ENCODE results near the gene COL13A1. TPM values are rescaled to one million over a fixed set of nuclear protein-coding genes. Genes with fewer than 3 reads are reported as not detected.

Gene COL13A1
- total and polyA plus RNA-seq, 2 experiments from 2014 or later: 5.2 to 8.6 TPM

DNA sequence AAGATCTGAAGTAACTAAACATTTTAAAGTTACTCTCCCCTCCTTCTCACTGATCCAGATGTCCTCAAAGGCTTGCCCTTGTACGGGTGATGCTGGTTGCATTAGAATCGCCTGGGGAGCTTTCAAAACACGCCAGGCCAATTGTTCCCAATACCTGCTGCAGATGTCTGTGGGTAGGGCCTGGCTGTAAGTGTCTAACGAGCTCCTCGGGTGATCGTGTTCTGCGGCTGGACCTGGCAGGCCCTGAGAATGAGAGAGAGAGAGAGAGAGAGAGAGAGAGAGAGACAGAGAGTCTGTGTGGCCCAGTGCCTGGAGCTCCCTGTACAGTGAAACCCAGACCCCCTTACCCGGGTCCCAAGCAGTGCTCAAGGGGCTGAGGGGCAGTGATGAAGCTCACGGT lies 8.4 kb downstream of the COL13A1 start (continued):
- TF ChIP-seq, protein P1, sequence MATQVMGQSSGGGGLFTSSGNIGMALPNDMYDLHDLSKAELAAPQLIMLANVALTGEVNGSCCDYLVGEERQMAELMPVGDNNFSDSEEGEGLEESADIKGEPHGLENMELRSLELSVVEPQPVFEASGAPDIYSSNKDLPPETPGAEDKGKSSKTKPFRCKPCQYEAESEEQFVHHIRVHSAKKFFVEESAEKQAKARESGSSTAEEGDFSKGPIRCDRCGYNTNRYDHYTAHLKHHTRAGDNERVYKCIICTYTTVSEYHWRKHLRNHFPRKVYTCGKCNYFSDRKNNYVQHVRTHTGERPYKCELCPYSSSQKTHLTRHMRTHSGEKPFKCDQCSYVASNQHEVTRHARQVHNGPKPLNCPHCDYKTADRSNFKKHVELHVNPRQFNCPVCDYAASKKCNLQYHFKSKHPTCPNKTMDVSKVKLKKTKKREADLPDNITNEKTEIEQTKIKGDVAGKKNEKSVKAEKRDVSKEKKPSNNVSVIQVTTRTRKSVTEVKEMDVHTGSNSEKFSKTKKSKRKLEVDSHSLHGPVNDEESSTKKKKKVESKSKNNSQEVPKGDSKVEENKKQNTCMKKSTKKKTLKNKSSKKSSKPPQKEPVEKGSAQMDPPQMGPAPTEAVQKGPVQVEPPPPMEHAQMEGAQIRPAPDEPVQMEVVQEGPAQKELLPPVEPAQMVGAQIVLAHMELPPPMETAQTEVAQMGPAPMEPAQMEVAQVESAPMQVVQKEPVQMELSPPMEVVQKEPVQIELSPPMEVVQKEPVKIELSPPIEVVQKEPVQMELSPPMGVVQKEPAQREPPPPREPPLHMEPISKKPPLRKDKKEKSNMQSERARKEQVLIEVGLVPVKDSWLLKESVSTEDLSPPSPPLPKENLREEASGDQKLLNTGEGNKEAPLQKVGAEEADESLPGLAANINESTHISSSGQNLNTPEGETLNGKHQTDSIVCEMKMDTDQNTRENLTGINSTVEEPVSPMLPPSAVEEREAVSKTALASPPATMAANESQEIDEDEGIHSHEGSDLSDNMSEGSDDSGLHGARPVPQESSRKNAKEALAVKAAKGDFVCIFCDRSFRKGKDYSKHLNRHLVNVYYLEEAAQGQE (IDR thresholded peaks at IDR 0.05; ENCODE audit: unreplicated experiment): no peak
- TF ChIP-seq JUNB (IDR thresholded peaks at IDR 0.05; ENCODE audit: unreplicated experiment): no peak
- no peak for TF ChIP-seq ZNF114 (CRISPR knock-in tag; IDR thresholded peaks at IDR 0.05)
- TF ChIP-seq EZH2 (IDR thresholded peaks at IDR 0.05; ENCODE audit: low read depth, unreplicated experiment): no peak
- TF ChIP-seq, protein P2, sequence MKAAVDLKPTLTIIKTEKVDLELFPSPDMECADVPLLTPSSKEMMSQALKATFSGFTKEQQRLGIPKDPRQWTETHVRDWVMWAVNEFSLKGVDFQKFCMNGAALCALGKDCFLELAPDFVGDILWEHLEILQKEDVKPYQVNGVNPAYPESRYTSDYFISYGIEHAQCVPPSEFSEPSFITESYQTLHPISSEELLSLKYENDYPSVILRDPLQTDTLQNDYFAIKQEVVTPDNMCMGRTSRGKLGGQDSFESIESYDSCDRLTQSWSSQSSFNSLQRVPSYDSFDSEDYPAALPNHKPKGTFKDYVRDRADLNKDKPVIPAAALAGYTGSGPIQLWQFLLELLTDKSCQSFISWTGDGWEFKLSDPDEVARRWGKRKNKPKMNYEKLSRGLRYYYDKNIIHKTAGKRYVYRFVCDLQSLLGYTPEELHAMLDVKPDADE (IDR thresholded peaks at IDR 0.05): no peak
- no peak for TF ChIP-seq EZH2phosphoT487 (IDR thresholded peaks at IDR 0.05; ENCODE audit: unreplicated experiment)
- TF ChIP-seq NANOG (IDR thresholded peaks at IDR 0.05; ENCODE audit: borderline replicate concordance): no peak
- TF ChIP-seq, protein P3, sequence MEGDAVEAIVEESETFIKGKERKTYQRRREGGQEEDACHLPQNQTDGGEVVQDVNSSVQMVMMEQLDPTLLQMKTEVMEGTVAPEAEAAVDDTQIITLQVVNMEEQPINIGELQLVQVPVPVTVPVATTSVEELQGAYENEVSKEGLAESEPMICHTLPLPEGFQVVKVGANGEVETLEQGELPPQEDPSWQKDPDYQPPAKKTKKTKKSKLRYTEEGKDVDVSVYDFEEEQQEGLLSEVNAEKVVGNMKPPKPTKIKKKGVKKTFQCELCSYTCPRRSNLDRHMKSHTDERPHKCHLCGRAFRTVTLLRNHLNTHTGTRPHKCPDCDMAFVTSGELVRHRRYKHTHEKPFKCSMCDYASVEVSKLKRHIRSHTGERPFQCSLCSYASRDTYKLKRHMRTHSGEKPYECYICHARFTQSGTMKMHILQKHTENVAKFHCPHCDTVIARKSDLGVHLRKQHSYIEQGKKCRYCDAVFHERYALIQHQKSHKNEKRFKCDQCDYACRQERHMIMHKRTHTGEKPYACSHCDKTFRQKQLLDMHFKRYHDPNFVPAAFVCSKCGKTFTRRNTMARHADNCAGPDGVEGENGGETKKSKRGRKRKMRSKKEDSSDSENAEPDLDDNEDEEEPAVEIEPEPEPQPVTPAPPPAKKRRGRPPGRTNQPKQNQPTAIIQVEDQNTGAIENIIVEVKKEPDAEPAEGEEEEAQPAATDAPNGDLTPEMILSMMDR (conservative IDR thresholded peaks at IDR 0.05; ENCODE audit: low read depth in 2 of 2): no peak
- TF ChIP-seq POLR2AphosphoS5 (IDR thresholded peaks at IDR 0.05; ENCODE audit: low read depth): no peak
- no peak for TF ChIP-seq STAT1 (IDR thresholded peaks at IDR 0.05; ENCODE audit: unreplicated experiment)
- no peak for TF ChIP-seq CREB1 (CRISPR knock-in tag; IDR thresholded peaks at IDR 0.05; ENCODE audit: low read depth)

DNA sequence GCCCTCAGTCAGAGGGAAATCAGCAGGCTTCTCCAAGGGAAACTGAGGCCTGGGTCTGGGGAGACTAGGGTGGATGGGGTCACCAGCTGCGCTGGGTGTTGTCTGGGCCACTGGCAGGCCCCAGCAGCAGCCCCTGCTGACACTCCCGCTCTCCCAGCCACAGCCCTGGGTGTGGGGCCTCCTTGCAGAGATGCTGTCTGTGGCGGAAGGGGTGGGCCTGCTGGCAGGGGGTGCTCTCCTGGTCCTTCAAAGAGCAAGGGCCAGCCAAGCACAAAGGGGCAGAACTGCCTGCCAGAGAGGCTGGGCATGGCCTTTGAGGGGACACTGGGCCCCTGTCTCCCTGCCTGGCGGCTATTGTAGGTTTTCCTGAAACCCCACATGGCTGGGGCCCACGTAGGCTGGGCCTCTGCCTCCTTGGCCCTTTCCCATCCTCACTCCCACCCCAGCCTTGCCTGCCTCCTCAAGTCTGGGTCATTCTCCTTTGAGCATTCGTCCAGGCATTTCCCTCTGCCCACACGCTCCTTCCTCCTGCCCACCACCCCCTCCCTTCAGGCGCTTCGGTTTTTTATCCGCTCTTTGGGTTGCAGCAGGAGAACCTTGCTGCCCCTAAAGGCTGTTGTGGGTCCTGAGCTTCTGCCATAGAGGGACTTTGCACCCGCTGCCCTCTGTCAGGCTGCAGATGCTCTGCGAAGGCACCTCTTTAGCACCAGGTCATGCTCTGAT lies 9.1 kb downstream of the COL13A1 start:
- H3K9me3 Mint-ChIP-seq: no peaks in the 10 kb centered on the region
- H3K27ac Mint-ChIP-seq: no peak overlapping the region
- DNase-seq (ENCODE audit: low spot score) (no peak), ATAC-seq (peak; percentile 23)
- no peak overlapping the region for H3K4me3 Mint-ChIP-seq
- no peaks in the 10 kb centered on the region for H3K36me3 Mint-ChIP-seq (ENCODE audit: low read depth)
- peaks cover 13% of the 10 kb centered on the region for H3K27me3 Mint-ChIP-seq (ENCODE audit: insufficient read depth, low read depth, poor library complexity)
- peaks cover 33% of the 10 kb centered on the region for H3K4me1 Mint-ChIP-seq
- H3K79me2 ChIP-seq (replicated peaks; ENCODE audit: insufficient read depth): no peaks in the 10 kb centered on the region
- no peak for TF ChIP-seq STAT1 (IDR thresholded peaks at IDR 0.05; ENCODE audit: unreplicated experiment)
- TF ChIP-seq, protein P3 (conservative IDR thresholded peaks at IDR 0.05; ENCODE audit: low read depth in 2 of 2): 0 out of 4 replicates have a peak, but pooled peaks of 1 of the 2 experiments have one; percentile 18
- no peak for TF ChIP-seq JUNB (IDR thresholded peaks at IDR 0.05; ENCODE audit: unreplicated experiment)
- TF ChIP-seq EZH2 (IDR thresholded peaks at IDR 0.05; ENCODE audit: low read depth, unreplicated experiment): no peak
- no peaks in the 10 kb centered on the region for H3K27me3 ChIP-seq (ENCODE audit: insufficient read depth)
- H4K20me1 ChIP-seq (replicated peaks; ENCODE audit: insufficient read depth): no peaks in the 10 kb centered on the region
- no peak overlapping the region for H3K27ac ChIP-seq (ENCODE audit: low read depth)
- H2AFZ ChIP-seq: no peak overlapping the region; the same call in 1 of the 2 replicates
- H3K36me3 ChIP-seq (ENCODE audit: insufficient read depth): no peaks in the 10 kb centered on the region
- H3K4me1 ChIP-seq (ENCODE audit: insufficient read depth): peaks cover 17% of the 10 kb centered on the region
- H3F3A ChIP-seq (replicated peaks; ENCODE audit: low read depth): no peaks in the 10 kb centered on the region
- no peak overlapping the region for H3K4me2 ChIP-seq
- H3K9me2 ChIP-seq (ENCODE audit: insufficient read depth): no peaks in the 10 kb centered on the region
- no peak overlapping the region for H3K4me3 ChIP-seq
